ENCODE data around the gene DUSP3.
A peak's percentile ranks its signal among the peaks of the same experiment; 100 is the strongest.

The DUSP3 gene

DNA sequence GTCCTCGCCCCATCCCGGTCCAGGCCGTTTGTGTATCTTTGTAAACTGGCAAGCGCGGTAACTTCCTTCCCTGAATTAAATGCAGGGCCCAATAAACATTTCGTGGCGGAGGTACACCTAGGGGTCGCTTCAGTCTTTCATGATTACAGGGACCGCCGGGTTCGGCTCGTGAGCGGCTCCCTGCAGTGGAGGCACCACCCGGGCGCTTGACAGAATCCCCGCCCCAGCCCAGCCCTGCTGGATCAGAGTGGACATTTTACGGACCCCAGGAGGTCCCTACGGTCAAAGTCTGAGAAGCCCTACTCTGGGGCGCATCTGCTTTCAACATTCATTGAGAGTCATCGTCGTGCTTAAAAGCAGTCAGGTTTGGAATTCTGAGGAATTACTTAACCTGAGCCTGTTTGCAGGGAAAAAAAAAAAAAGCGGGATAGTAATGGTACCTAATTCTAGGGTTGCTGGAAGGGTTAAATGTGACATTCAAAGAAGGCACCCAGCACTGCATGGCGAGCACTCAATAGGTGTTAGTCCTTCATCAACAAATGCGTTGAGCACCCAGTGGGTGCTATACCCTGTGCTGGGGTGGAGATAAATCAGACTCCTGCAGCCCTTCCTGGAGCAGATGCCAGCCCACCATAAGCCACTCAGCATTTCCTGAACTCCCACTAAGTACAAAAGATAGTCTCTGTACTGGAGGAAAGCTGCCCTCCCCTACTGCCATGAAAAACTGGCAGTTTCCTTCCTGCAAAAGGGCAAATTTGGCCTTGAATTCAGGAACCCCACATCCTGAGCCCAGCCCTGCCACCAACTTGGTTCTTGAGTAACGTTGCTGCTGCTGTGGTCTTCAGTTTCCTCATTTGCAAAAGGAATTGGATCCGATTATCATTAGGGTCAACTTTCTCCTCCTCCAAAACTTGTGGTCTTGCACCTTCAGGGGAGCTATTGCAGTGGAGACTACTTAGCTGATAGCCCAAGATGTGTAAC, 658 bp upstream of the DUSP3 start:
- Histone ChIP-seq H3K27me3 (ENCODE audit: control insufficient read depth, insufficient read depth, low read length) (peaks cover 22% of the 10 kb centered on the region), H3K36me3 (ENCODE audit: control insufficient read depth, insufficient read depth, low read length) (peaks cover 8% of the 10 kb centered on the region), H3K4me3 (ENCODE audit: low read depth, low read length) (peak overlapping the region; percentile 85), H3K9ac (ENCODE audit: low read depth, low read length) (no peak overlapping the region), H3K9me3 (ENCODE audit: control insufficient read depth, insufficient read depth, low read length) (no peaks in the 10 kb centered on the region), H3K4me1 (ENCODE audit: control insufficient read depth, insufficient read depth, low read length) (peaks cover 4% of the 10 kb centered on the region)

DNA sequence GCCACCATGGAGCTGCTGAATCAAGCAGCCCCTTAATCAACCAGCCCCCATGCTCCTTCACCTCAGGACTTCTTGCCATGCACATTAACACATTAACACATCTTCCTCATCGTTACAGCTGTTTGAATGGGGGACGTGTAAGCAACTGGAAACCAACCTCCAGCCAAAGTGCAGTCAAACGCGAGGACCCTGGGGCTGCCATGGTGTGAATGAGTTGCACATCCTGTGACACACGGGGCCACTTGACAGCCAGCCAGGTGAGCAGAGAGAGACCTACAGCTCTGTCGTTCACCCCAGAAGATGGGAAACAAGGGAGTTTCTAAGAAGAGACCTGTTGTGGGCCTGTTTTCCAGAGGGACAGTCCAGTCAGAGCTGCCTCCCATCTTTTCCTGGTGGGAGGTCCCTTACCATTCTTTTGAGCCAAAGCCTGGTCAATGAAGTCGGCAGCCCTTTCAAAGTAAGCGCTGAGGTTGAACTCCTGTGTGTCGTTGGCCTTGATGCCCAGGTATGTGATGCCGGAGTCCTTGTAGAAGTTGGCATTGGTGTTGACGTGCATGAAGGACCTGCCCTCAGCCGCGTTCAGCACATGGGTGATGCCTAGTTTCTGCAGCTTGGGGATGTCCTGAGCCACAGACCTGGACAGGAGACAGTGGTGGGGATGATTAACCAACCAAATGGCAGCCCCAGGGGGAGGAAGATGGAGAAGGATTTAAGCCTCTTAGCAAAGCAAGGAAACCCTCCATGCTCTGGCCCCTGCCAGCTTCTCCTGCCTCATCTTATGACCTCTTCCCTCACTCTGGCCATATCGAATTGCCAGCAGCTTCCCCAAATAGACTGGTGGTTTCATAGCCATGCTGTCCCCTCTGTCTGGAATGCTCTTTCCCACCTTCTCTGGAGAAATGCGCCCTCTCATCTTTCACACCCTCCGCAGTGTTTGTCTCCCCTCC, 4.2 kb downstream of the DUSP3 start:
- no peak overlapping the region for H3K9ac ChIP-seq (ENCODE audit: low read depth, low read length)
- no peaks in the 10 kb centered on the region for H3K9me3 ChIP-seq (ENCODE audit: control insufficient read depth, insufficient read depth, low read length)
- no peak overlapping the region for H3K4me3 ChIP-seq (ENCODE audit: low read depth, low read length)
- H3K4me1 ChIP-seq (ENCODE audit: control insufficient read depth, insufficient read depth, low read length): peaks cover 2% of the 10 kb centered on the region
- H3K27me3 ChIP-seq (ENCODE audit: control insufficient read depth, insufficient read depth, low read length): peaks cover 3% of the 10 kb centered on the region
- H3K36me3 ChIP-seq (ENCODE audit: control insufficient read depth, insufficient read depth, low read length): peaks cover 32% of the 10 kb centered on the region

DNA sequence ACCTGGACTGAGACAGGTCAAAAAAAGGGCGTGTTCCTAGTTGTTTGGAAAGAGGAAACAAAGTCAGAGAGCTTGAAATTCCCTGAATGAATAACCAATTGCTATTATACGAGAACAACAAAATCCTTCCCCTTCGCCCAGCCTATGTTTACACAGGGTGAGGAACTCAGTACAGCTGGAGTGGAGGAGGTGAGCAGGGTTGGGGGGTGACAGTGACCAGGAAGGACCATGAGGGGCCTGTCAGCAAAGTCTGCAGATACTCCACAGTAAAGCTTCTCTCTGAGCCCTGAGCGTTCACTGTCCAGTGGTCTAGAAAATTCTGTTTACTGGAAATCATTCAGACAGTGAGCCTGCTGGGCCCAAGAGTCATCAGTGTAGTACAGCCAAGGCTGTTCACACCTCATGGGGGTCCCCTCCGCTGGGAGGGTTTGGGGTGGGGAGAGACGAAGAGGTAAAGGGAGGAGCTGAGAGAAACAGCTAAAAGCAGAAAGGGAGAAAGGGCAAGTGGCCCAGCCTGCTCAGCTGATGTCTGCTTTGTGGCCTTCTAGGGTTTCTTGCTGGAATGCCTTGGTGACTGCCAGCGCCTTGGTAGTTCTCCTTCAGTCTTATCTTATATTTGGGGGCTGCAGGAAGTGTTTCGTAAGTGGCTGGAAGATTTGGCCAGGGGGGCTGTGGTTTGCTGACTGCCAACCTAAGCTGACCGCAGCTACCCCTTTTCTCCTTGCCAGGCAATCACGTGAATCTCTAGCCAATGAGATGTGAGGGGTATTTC, 5.7 kb downstream of the DUSP3 start:
- H3K9me3 ChIP-seq (ENCODE audit: control insufficient read depth, insufficient read depth, low read length): no peaks in the 10 kb centered on the region
- no peak overlapping the region for H3K4me3 ChIP-seq (ENCODE audit: low read depth, low read length)
- H3K4me1 ChIP-seq (ENCODE audit: control insufficient read depth, insufficient read depth, low read length): no peaks in the 10 kb centered on the region
- H3K9ac ChIP-seq (ENCODE audit: low read depth, low read length): no peak overlapping the region
- peaks cover 36% of the 10 kb centered on the region for H3K36me3 ChIP-seq (ENCODE audit: control insufficient read depth, insufficient read depth, low read length)
- H3K27me3 ChIP-seq (ENCODE audit: control insufficient read depth, insufficient read depth, low read length): no peaks in the 10 kb centered on the region

- Histone ChIP-seq H3K36me3 (ENCODE audit: control insufficient read depth, insufficient read depth, low read length) (peaks cover 36% of the 10 kb centered on the region), H3K4me1 (ENCODE audit: control insufficient read depth, insufficient read depth, low read length) (no peaks in the 10 kb centered on the region), H3K9ac (ENCODE audit: low read depth, low read length) (no peak overlapping the region), H3K27me3 (ENCODE audit: control insufficient read depth, insufficient read depth, low read length) (no peaks in the 10 kb centered on the region), H3K4me3 (ENCODE audit: low read depth, low read length) (no peak overlapping the region), H3K9me3 (ENCODE audit: control insufficient read depth, insufficient read depth, low read length) (no peaks in the 10 kb centered on the region)
Measured at GRCh38 chr17:43771463-43771862, 7.3 kb downstream of the DUSP3 start.

DNA sequence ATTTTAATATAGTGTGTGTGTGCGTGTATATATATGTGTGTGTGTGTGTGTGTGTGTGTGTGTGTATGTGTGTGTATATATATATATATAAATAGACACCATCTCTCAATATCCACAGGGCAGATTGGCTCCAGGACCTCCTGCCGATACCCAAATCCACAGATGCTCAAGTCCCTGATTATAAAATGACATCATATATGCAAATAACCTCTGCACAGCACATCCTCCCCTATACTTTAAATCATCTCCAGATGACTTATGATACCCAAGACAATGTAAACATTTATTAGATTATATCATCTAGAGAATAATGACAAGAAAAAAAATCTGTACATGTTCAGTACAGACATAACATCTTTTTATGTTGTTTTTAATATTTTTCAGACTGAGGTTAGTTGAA, 7.8 kb downstream of the DUSP3 start:
- no peaks in the 10 kb centered on the region for H3K9me3 ChIP-seq (ENCODE audit: control insufficient read depth, insufficient read depth, low read length)
- H3K27me3 ChIP-seq (ENCODE audit: control insufficient read depth, insufficient read depth, low read length): no peaks in the 10 kb centered on the region
- no peaks in the 10 kb centered on the region for H3K4me1 ChIP-seq (ENCODE audit: control insufficient read depth, insufficient read depth, low read length)
- peaks cover 36% of the 10 kb centered on the region for H3K36me3 ChIP-seq (ENCODE audit: control insufficient read depth, insufficient read depth, low read length)
- H3K4me3 ChIP-seq (ENCODE audit: low read depth, low read length): no peak overlapping the region
- no peak overlapping the region for H3K9ac ChIP-seq (ENCODE audit: low read depth, low read length)

GRCh38 chr17:43769859-43770258, 8.9 kb downstream of the DUSP3 start:
- H3K36me3 ChIP-seq (ENCODE audit: control insufficient read depth, insufficient read depth, low read length): peaks cover 31% of the 10 kb centered on the region
- H3K4me1 ChIP-seq (ENCODE audit: control insufficient read depth, insufficient read depth, low read length): no peaks in the 10 kb centered on the region
- no peaks in the 10 kb centered on the region for H3K27me3 ChIP-seq (ENCODE audit: control insufficient read depth, insufficient read depth, low read length)
- H3K9me3 ChIP-seq (ENCODE audit: control insufficient read depth, insufficient read depth, low read length): no peaks in the 10 kb centered on the region
- H3K4me3 ChIP-seq (ENCODE audit: low read depth, low read length): no peak overlapping the region
- H3K9ac ChIP-seq (ENCODE audit: low read depth, low read length): no peak overlapping the region

DNA sequence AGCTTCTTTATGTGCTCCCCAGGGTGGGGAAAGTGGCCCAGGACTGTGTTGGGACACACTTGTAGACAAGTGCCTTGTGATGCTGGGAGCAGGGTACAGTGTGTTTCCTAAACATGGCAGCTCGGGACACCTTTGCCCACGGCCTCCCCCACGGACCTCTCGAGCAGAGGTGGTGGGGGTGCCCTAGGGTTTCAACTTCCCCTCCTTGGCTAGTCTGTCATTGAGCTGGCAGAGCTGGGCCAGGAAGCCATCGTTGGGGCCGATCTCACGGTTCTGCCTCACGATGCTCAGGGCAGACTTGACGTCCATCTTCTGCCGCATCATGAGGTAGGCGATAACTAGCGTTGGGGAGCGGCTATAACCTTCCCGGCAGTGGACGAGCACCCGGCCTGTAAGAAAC, 9.4 kb downstream of the DUSP3 start:
- H3K9ac ChIP-seq (ENCODE audit: low read depth, low read length): no peak overlapping the region
- H3K4me1 ChIP-seq (ENCODE audit: control insufficient read depth, insufficient read depth, low read length): no peaks in the 10 kb centered on the region
- peaks cover 28% of the 10 kb centered on the region for H3K36me3 ChIP-seq (ENCODE audit: control insufficient read depth, insufficient read depth, low read length)
- H3K27me3 ChIP-seq (ENCODE audit: control insufficient read depth, insufficient read depth, low read length): no peaks in the 10 kb centered on the region
- H3K9me3 ChIP-seq (ENCODE audit: control insufficient read depth, insufficient read depth, low read length): no peaks in the 10 kb centered on the region
- H3K4me3 ChIP-seq (ENCODE audit: low read depth, low read length): no peak overlapping the region

DNA sequence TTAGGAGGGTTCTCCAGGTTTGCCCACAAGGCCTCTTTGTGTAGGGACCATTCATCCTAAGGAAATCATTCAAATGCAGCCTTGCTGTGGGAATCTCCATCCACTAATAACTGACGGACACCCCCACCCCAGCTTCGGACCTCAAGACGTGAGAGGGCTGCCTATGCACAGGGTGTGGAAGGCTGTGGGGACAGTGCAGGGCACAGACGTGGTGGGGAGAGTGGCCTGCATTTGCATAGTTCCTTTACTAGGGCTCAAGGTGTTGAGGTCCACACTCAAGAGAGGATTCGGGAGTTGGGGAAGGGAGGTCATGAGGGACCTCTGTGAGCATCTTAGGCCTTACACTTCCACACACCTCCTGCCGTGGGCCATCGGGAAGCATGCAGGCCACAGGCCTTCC, 9.8 kb downstream of the DUSP3 start:
- Histone ChIP-seq H3K9me3 (ENCODE audit: control insufficient read depth, insufficient read depth, low read length) (no peaks in the 10 kb centered on the region), H3K4me3 (ENCODE audit: low read depth, low read length) (no peak overlapping the region), H3K36me3 (ENCODE audit: control insufficient read depth, insufficient read depth, low read length) (peaks cover 24% of the 10 kb centered on the region), H3K27me3 (ENCODE audit: control insufficient read depth, insufficient read depth, low read length) (no peaks in the 10 kb centered on the region), H3K9ac (ENCODE audit: low read depth, low read length) (no peak overlapping the region), H3K4me1 (ENCODE audit: control insufficient read depth, insufficient read depth, low read length) (no peaks in the 10 kb centered on the region)

- H3K4me1 ChIP-seq (ENCODE audit: control insufficient read depth, insufficient read depth, low read length): no peaks in the 10 kb centered on the region
- no peak overlapping the region for H3K4me3 ChIP-seq (ENCODE audit: low read depth, low read length)
- no peaks in the 10 kb centered on the region for H3K9me3 ChIP-seq (ENCODE audit: control insufficient read depth, insufficient read depth, low read length)
- no peak overlapping the region for H3K9ac ChIP-seq (ENCODE audit: low read depth, low read length)
- peaks cover 21% of the 10 kb centered on the region for H3K36me3 ChIP-seq (ENCODE audit: control insufficient read depth, insufficient read depth, low read length)
- no peaks in the 10 kb centered on the region for H3K27me3 ChIP-seq (ENCODE audit: control insufficient read depth, insufficient read depth, low read length)
Measured at GRCh38 chr17:43768382-43768781, 10.4 kb downstream of the DUSP3 start.

GRCh38 chr17:43767713-43768059, 11.1 kb downstream of the DUSP3 start:
- Histone ChIP-seq H3K27me3 (ENCODE audit: control insufficient read depth, insufficient read depth, low read length) (no peaks in the 10 kb centered on the region), H3K36me3 (ENCODE audit: control insufficient read depth, insufficient read depth, low read length) (peaks cover 16% of the 10 kb centered on the region), H3K9me3 (ENCODE audit: control insufficient read depth, insufficient read depth, low read length) (no peaks in the 10 kb centered on the region), H3K4me1 (ENCODE audit: control insufficient read depth, insufficient read depth, low read length) (no peaks in the 10 kb centered on the region), H3K9ac (ENCODE audit: low read depth, low read length) (no peak overlapping the region), H3K4me3 (ENCODE audit: low read depth, low read length) (no peak overlapping the region)

DNA sequence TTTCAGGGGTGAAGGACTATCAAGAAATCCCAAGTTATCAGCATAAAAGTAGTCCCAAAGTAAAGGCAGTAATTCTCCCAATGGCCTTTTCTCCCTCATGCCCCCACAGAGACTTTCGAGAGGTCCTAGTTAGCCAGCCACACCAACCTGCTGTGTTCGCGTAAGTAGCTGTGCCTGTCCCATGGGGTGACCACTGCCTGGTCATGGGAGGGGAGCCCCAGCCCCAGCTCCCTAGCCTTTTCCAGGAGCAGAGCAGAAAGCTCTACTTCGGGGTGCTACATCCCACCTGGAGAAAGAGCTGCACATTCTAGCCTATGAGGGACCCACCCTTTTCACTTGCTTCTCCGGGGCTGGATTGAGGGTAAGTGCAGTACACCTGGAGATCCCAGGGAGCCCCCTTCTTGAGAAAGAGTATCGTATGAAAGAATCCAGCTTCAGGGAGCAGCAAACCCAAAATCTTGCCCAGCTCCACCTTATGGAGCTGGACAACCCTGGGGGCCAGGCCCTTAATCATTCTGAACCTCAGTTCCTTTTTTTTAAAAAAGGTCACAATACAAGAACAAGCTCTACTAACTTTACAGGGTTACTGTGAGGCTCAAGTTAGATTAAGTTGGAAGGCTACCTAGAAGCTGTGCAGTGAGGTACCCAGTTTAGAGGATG, 11.6 kb downstream of the DUSP3 start:
- H3K9ac ChIP-seq (ENCODE audit: low read depth, low read length): no peak overlapping the region
- no peaks in the 10 kb centered on the region for H3K4me1 ChIP-seq (ENCODE audit: control insufficient read depth, insufficient read depth, low read length)

More for the DNA sequence above, 11.6 kb downstream of the DUSP3 start:
- no peaks in the 10 kb centered on the region for H3K27me3 ChIP-seq (ENCODE audit: control insufficient read depth, insufficient read depth, low read length)
- H3K4me3 ChIP-seq (ENCODE audit: low read depth, low read length): no peak overlapping the region
- H3K9me3 ChIP-seq (ENCODE audit: control insufficient read depth, insufficient read depth, low read length): no peaks in the 10 kb centered on the region
- H3K36me3 ChIP-seq (ENCODE audit: control insufficient read depth, insufficient read depth, low read length): peaks cover 12% of the 10 kb centered on the region

All from iPS-15b (cell line).